DND-41 (cell line): ENCODE measurements around the gene SLC6A12.

ENCODE experiments used
- CTCF ChIP-seq: IDR thresholded peaks from 2 replicates; pipeline ENCODE4 v1.5.1; 2012; ENCODE audit warnings: borderline replicate concordance, low read length, moderate library complexity, mild to moderate bottlenecking; ENCODE audit not compliant: poor library complexity, severe bottlenecking; ENCODE audit errors: extremely low read depth
- EZH2 ChIP-seq: IDR thresholded peaks from 3 replicates; pipeline ENCODE4 v1.6.1; 2012; ENCODE audit warnings: borderline replicate concordance, low read depth, mild to moderate bottlenecking, moderate library complexity, low read length, inconsistent platforms; ENCODE audit not compliant: severe bottlenecking

- TF ChIP-seq CTCF (no peak), EZH2 (no peak)
Observed at GRCh38 chr12:162467-163307, 51.3 kb downstream of the SLC6A12 start.
